Smooth muscle cell (in vitro differentiated cells): ENCODE data around the gene MCF2L. TPM values are rescaled to one million over a fixed set of nuclear protein-coding genes. Genes with fewer than 3 reads are reported as not detected.

Experiments used
- DNase-seq: peaks from one replicate; lab custom pipeline; 2025; ENCODE audit not compliant: unreplicated experiment; lab: John Stamatoyannopoulos, UW
- H2AFZ ChIP-seq: fragments of 200-600 bp; sonication (generic); 2 replicates; pipeline ENCODE4 v1.6.0; 2016; ENCODE audit warnings: antibody characterized with exemption, low read depth, mild to moderate bottlenecking
- H3F3A ChIP-seq: fragments of 200-600 bp; sonication (generic); 2 replicates; pipeline ENCODE4 v1.6.0; 2017; ENCODE audit warnings: antibody characterized with exemption, low read depth
- H3K27ac ChIP-seq: fragments of 200-600 bp; sonication (generic); 2 replicates; pipeline ENCODE4 v1.5.1; 2016; ENCODE audit warnings: low read depth, mild to moderate bottlenecking
- H3K27me3 ChIP-seq: fragments of 200-600 bp; sonication (generic); 2 replicates; pipeline ENCODE4 v1.6.1; 2016; ENCODE audit warnings: low read depth, mild to moderate bottlenecking
- H3K36me3 ChIP-seq: fragments of 200-600 bp; sonication (generic); 2 replicates; pipeline ENCODE4 v1.5.1; 2016; ENCODE audit warnings: low read depth
- H3K4me1 ChIP-seq: fragments of 200-600 bp; sonication (generic); 2 replicates; pipeline ENCODE4 v1.5.1; 2016; ENCODE audit warnings: low read depth
- H3K4me2 ChIP-seq: fragments of 200-600 bp; sonication (generic); 2 replicates; pipeline ENCODE4 v1.6.0; 2016; ENCODE audit warnings: mild to moderate bottlenecking
- H3K4me3 ChIP-seq: fragments of 200-600 bp; sonication (generic); 2 replicates; pipeline ENCODE4 v1.5.1; 2016; ENCODE audit warnings: mild to moderate bottlenecking
- H3K79me2 ChIP-seq: fragments of 200-600 bp; sonication (generic); 2 replicates; pipeline ENCODE4 v1.6.0; 2016; ENCODE audit warnings: low read depth, mild to moderate bottlenecking
- H3K9ac ChIP-seq: fragments of 200-600 bp; sonication (generic); 2 replicates; pipeline ENCODE4 v1.6.0; 2016; ENCODE audit warnings: low read depth
- H3K9me3 ChIP-seq: fragments of 200-600 bp; sonication (generic); replicated peaks from 2 replicates; pipeline ENCODE4 v1.5.1; 2016; ENCODE audit warnings: low read depth
- H4K20me1 ChIP-seq: fragments of 200-600 bp; sonication (generic); 2 replicates; pipeline ENCODE4 v1.6.0; 2016; ENCODE audit warnings: low read depth
- CTCF ChIP-seq: fragments of 200-600 bp; sonication (generic); IDR thresholded peaks from 2 replicates; pipeline ENCODE4 v1.5.1; 2017; ENCODE audit warnings: borderline replicate concordance, mild to moderate bottlenecking, antibody characterized with exemption; ENCODE audit not compliant: insufficient read depth, poor library complexity, severe bottlenecking
- WGBS: methylation state at CpG from one replicate; pipeline ENCODE4 v1.1.7; 2016; ENCODE audit warnings: low lambda C conversion rate; 5-methylcytosine and 5-hydroxymethylcytosine counted together
- polyA plus RNA-seq: library from polyadenylated mRNA; unstranded; fragments of >200 nt; fragmentation: Nextera tagmentation; extraction: Ambion mirVana; gene quantifications from 2 replicates; pipeline ENCODE4 v1.2.1, GENCODE V29; 2016
- total RNA-seq: library from RNA; depleted of rRNA; stranded (reverse); fragments of >200 nt; gene quantifications from 2 replicates; pipeline ENCODE4 v1.2.3, GENCODE V29; 2014

MCF2L gene
- total and polyA plus RNA-seq, 2 experiments from 2014 or later: 0.54 to 7.6 TPM

DNA sequence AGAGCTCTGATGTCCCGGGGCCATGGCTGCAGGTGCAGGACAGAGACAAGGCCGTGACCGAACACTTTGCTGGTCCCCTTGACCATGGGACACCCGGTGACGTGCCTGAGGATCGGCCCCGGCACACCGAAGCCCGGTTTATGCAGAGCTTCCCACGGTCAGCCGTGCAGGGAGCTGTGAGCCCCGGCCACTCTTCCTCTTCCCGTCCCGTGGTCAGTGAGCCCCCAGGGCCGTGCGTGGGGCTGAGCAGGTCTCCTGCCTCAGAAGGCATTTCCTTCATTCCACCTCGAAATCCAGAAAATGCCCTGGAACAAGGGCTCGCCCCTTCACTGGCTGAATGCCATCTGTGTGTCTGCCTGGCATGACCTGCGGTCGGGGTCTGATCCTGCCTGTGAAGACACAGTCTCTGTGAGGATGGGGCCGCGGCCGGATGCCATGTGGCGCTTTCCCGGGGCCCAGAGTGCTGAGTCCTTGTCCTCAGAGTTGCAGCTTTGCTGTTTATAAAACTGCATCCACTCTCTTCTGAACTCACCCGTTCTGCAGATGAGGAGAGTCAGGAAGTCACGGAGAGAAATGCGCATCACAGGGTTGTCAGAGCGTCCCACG lies 16.9 kb downstream of the MCF2L start:
- 91% methylated on average over 30 of the region's 30 CpGs for WGBS
- DNase-seq: no peak

DNA sequence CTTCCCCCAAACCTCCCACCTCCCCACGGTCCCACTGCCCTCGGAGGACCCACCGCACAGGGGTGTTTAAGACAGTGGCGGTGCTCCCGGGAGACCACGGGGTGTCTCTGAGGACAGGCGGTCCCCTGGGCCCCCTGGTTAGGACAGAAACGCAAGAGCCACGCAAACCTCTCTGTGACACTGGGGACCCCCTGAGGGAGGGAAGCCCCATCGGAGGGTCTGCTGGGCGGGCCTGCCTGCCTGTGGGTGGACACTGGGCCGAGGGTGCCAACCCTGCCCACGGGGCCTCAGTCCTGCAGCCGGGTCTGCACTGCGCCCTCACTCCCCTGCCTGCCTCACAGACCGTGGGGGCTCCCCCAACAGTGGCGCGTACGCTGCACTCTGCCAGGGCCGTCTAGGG lies 17.5 kb downstream of the MCF2L start:
- H4K20me1 ChIP-seq: no peaks in the 10 kb centered on the region
- TF ChIP-seq CTCF: no peak
- no peaks in the 10 kb centered on the region for H3F3A ChIP-seq
- H3K9ac ChIP-seq: no peak overlapping the region
- H2AFZ ChIP-seq: no peak overlapping the region
- no peaks in the 10 kb centered on the region for H3K79me2 ChIP-seq
- H3K27me3 ChIP-seq: no peaks in the 10 kb centered on the region
- H3K4me2 ChIP-seq: no peak overlapping the region
- no peaks in the 10 kb centered on the region for H3K4me1 ChIP-seq
- 92% methylated on average over 14 of the region's 20 CpGs for WGBS
- no peak overlapping the region for H3K4me3 ChIP-seq
- no peak overlapping the region for H3K27ac ChIP-seq
- no peaks in the 10 kb centered on the region for H3K36me3 ChIP-seq
- no peak for DNase-seq
- H3K9me3 ChIP-seq: no peaks in the 10 kb centered on the region

More for the DNA sequence above, 16.9 kb downstream of the MCF2L start:
- no peaks in the 10 kb centered on the region for H4K20me1 ChIP-seq
- no peaks in the 10 kb centered on the region for H3K79me2 ChIP-seq
- H2AFZ ChIP-seq: no peak overlapping the region
- H3K9ac ChIP-seq: no peak overlapping the region
- TF ChIP-seq CTCF: no peak
- no peaks in the 10 kb centered on the region for H3F3A ChIP-seq
- no peak overlapping the region for H3K4me2 ChIP-seq
- no peaks in the 10 kb centered on the region for H3K27me3 ChIP-seq
- H3K4me1 ChIP-seq: no peaks in the 10 kb centered on the region
- H3K9me3 ChIP-seq: no peaks in the 10 kb centered on the region
- H3K27ac ChIP-seq: no peak overlapping the region
- no peaks in the 10 kb centered on the region for H3K36me3 ChIP-seq
- no peak overlapping the region for H3K4me3 ChIP-seq

DNA sequence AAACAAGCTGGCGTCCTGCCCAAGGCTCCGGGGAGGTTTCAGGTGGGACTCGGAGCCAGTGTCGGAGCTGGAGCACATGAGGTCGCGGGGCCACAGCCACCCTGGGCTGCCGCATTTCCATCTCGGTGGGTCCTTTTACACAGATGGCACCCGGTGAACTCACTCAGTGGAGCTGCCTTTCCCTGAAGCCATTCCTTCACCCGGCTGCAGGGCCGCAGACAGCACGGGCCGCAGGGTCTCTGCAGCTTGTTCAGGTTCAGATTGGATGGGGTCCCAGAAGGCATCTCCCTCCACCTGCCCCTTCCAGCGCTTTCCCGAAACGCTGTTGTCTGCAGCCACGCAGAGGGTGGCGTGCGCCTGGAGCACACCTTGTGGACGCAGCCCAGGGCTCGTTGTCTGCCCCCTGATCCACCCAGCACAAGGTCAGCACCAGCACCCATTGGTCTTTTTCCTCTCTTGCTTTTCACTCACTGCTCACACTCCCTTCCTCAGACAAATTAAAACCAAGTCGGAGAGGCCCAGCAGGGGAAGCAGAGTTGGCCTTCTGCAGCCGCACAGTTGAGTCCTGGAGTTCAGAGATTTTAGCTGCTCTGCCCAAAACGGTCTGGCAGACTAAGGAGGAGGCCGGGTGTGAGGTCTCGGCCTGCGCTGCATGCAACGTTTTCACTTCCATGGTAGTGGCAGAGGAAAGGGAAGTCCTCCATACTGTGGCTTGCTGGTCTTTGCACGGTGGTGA lies 18.1 kb downstream of the MCF2L start:
- H3K79me2 ChIP-seq: no peaks in the 10 kb centered on the region
- H3K4me2 ChIP-seq: no peak overlapping the region
- H3K9me3 ChIP-seq: no peaks in the 10 kb centered on the region
- no peaks in the 10 kb centered on the region for H3K36me3 ChIP-seq
- no peak for DNase-seq
- no peak overlapping the region for H3K4me3 ChIP-seq
- no peak overlapping the region for H3K9ac ChIP-seq
- H4K20me1 ChIP-seq: no peaks in the 10 kb centered on the region
- no peaks in the 10 kb centered on the region for H3F3A ChIP-seq
- H3K27me3 ChIP-seq: no peaks in the 10 kb centered on the region
- H2AFZ ChIP-seq: no peak overlapping the region
- no peak overlapping the region for H3K27ac ChIP-seq
- 84% methylated on average over 28 of the region's 29 CpGs for WGBS
- no peaks in the 10 kb centered on the region for H3K4me1 ChIP-seq
- no peak for TF ChIP-seq CTCF

DNA sequence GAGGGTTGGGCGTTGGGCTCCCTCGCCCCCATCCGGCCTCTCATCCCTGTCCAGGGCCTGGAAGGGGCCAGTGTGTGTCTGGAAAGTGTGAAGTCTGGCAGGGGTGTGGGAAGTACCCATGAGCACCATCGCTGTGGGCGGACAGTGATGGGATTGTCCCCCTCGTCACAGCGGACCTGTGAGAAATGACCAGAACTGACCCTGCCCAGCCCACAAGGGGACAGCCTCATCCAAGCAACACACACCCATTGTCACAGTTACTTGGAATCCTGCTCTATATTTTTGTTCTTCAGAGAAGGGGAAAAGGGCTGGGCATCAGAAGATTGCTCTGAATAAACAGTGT lies 18.6 kb downstream of the MCF2L start:
- Histone ChIP-seq H4K20me1 (no peaks in the 10 kb centered on the region), H3K9me3 (no peaks in the 10 kb centered on the region), H3K4me1 (no peaks in the 10 kb centered on the region), H3K79me2 (no peaks in the 10 kb centered on the region), H3K36me3 (no peaks in the 10 kb centered on the region), H3K27me3 (no peaks in the 10 kb centered on the region), H3K4me3 (no peak overlapping the region), H3K9ac (no peak overlapping the region), H3F3A (no peaks in the 10 kb centered on the region), H3K27ac (no peak overlapping the region), H2AFZ (no peak overlapping the region), H3K4me2 (no peak overlapping the region)
- 95% methylated on average over 7 of the region's 7 CpGs for WGBS
- no peak for DNase-seq
- TF ChIP-seq CTCF: no peak
